ENCODE data around the gene RASGEF1C.

Gene RASGEF1C

DNA sequence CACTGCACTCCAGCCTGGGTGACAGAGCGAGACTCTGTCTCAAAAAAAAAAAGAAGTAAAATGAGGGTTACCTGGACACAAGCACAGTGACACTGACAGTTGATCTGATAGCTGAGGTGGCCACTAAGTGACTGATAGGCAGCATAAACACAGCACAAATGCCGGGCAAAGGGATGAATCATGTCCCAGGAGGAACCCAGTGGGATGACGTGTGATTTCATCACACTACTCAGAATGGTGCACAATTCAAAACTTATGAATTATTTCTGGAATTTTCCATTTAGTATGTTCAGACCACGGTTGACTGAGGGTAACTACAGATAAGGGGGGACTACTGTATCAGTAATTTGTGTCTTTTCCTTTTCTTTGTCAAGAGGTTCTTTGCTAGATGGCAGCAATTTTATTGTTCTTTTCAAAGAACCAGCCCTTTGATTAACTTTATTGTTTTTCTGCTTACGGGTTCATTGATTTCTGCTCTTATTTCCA is 103.1 kb downstream of the RASGEF1C start:
- TF ChIP-seq CTCF (IDR thresholded peaks at IDR 0.05; ENCODE audit: control insufficient read depth, extremely low read depth, insufficient read depth): no peak
- DNase-seq (ENCODE audit: low read depth): no peak
- H3K4me3 ChIP-seq (ENCODE audit: low read depth, low read length): no peak overlapping the region

- no peak for DNase-seq (ENCODE audit: low read depth)
- no peak overlapping the region for H3K4me3 ChIP-seq (ENCODE audit: low read depth, low read length)
- no peak for TF ChIP-seq CTCF (IDR thresholded peaks at IDR 0.05; ENCODE audit: control insufficient read depth, extremely low read depth, insufficient read depth)
Measured at GRCh38 chr5:180104168-180104530, 104.9 kb downstream of the RASGEF1C start.

- no peak for TF ChIP-seq CTCF (IDR thresholded peaks at IDR 0.05; ENCODE audit: control insufficient read depth, extremely low read depth, insufficient read depth)
- H3K4me3 ChIP-seq (ENCODE audit: low read depth, low read length): no peak overlapping the region
- DNase-seq (ENCODE audit: low read depth): no peak
Measured at GRCh38 chr5:180103487-180104167, 105.4 kb downstream of the RASGEF1C start.

DNA sequence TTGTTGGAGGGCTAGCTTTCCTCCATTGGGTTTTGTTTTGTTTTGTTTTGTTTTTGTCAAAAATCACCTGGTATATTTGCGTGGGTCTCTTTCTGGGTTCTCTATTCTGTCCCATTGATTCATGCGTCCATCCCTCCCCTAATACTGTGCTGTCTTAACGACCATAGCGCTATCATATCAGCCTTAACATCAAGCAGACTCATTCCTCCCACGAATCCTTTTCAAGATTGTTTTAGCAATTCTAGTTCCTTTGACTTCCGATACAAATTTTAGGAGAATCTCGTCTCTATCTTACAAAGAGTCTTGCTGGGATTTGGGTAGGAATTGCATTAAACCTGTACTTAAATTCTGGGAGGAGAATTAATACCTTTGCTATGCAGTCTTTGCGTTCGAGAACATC is 106.4 kb downstream of the RASGEF1C start:
- no peak overlapping the region for H3K4me3 ChIP-seq (ENCODE audit: low read depth, low read length)
- no peak for TF ChIP-seq CTCF (IDR thresholded peaks at IDR 0.05; ENCODE audit: control insufficient read depth, extremely low read depth, insufficient read depth)
- DNase-seq (ENCODE audit: low read depth): no peak

DNA sequence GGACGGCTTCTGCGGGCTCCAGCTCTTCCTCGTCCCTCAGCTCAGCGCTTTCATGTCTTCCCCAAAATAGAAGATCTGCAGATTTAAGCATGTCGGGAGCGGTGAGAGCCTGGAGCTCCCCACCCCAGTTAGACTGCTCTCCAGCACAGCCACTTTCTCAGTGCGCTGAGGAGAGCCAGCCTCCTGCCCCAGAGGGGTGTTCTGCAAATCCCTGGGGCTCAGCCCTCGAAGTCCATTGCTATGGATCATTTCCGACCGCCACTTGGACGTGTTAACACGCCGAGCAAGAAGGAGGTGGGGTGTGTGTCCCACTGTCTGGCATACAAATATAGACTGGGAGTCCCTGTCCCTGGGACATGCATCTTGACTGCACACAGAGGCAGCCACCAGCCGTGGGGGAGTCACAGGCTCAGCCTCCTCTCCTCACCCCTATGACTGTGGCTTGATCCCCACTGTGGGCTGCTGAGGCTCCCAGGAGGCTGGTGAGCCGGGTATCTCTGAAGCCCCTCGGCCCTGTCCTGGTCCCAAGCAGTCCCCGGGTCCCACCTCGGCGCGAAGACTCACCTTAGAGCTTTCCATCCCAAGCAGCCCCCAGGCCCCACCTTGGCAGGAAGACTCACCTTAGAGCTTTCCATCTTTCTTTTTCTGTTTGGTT is 107.4 kb downstream of the RASGEF1C start:
- no peak for DNase-seq (ENCODE audit: low read depth)
- TF ChIP-seq CTCF (IDR thresholded peaks at IDR 0.05; ENCODE audit: control insufficient read depth, extremely low read depth, insufficient read depth): no peak
- no peak overlapping the region for H3K4me3 ChIP-seq (ENCODE audit: low read depth, low read length)

GRCh38 chr5:180100621-180101450 is 108.2 kb downstream of the RASGEF1C start:
- no peak for TF ChIP-seq CTCF (IDR thresholded peaks at IDR 0.05; ENCODE audit: control insufficient read depth, extremely low read depth, insufficient read depth)
- no peak for DNase-seq (ENCODE audit: low read depth)

More at GRCh38 chr5:180100621-180101450, 108.2 kb downstream of the RASGEF1C start:
- no peak overlapping the region for H3K4me3 ChIP-seq (ENCODE audit: low read depth, low read length)

Data from LNCaP clone FGC (cell line).